ENCODE measurements around the gene CCDC27. TPM values are rescaled to one million over a fixed set of nuclear protein-coding genes. Genes with fewer than 3 reads are reported as not detected.
"Not testable (repeated sequence)": the region's sequence is repeated elsewhere in the genome, so short reads cannot be mapped to it uniquely, and the experiment has no call there.

The CCDC27 gene
- total RNA-seq, 1 experiment from 2014 or later: not detected

DNA sequence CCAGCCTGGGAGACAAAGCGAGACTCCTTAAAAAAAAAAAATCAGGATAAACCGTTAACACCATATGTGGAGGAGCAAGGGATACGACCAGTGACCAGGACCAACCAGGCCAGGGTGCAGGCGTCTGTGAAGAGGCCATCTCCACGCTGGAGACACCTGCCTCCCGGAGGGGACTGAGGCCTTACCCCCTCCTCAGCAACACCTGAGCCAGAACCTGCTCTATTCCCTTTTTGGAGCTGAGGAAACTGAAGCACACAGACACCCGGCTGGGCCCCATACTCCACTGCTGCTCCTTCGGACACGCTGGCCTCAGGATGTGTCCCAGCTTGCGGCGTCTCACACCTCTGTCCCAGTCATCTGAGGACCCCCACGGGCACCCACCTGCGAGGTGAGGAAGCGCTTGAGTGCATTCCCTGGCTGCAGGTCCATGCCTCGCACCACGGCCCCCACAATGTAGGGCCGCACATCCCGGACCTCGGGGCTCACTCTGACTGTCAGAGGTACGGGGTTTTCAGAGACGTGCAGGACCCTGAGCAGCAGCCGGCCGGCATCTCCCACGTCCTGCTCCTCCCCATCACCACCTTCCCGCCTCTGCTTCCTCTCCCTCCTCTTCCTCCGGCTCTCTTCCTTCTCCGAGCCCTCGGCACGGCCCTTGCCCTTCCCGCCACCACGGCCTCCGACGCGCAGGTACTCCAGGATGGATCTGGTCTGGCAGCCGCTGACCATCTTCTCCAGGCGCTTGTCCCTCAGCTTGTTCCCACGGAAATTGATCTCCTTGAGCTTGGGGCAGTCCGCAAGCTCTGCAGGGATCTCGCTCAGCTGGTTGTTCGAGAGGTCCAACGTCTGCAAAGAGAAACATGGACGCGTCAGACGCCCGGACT is 34.5 kb downstream of the CCDC27 start:
- no peaks in the 10 kb centered on the region for H3K4me1 ChIP-seq (replicated peaks)
- H3K27me3 ChIP-seq (replicated peaks): no peaks in the 10 kb centered on the region
- no peak overlapping the region for H3K27ac ChIP-seq
- H3K36me3 ChIP-seq: peaks cover 69% of the 10 kb centered on the region
- H3K9me3 ChIP-seq (replicated peaks): no peaks in the 10 kb centered on the region
- DNase-seq (ENCODE audit: low read depth in 1 of 2, low spot score in 2 of 2): no peak
- no peak overlapping the region for H3K4me3 ChIP-seq

DNA sequence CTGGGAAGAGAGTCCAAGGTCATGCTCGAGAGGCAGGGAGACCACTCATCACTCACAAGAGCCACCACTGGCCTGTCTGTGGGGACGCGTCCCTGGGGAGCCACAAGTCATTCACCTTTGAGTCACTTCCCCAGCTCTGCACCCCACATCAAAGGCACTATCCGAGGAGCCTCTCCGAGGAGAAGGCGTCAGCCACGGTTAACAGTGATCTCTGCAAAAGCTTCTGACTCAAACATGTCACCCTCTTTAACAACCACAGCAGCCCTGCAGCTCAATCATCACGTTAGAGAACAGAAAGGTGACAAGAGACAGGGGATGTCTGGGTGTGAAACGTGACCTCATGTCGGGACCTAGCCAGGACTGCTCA is 35.1 kb downstream of the CCDC27 start:
- Histone ChIP-seq H3K9me3 (replicated peaks) (no peaks in the 10 kb centered on the region), H3K27ac (no peak overlapping the region), H3K27me3 (replicated peaks) (no peaks in the 10 kb centered on the region), H3K4me3 (no peak overlapping the region), H3K36me3 (peaks cover 67% of the 10 kb centered on the region), H3K4me1 (replicated peaks) (no peaks in the 10 kb centered on the region)
- no peak for DNase-seq (ENCODE audit: low read depth in 1 of 2, low spot score in 2 of 2)

DNA sequence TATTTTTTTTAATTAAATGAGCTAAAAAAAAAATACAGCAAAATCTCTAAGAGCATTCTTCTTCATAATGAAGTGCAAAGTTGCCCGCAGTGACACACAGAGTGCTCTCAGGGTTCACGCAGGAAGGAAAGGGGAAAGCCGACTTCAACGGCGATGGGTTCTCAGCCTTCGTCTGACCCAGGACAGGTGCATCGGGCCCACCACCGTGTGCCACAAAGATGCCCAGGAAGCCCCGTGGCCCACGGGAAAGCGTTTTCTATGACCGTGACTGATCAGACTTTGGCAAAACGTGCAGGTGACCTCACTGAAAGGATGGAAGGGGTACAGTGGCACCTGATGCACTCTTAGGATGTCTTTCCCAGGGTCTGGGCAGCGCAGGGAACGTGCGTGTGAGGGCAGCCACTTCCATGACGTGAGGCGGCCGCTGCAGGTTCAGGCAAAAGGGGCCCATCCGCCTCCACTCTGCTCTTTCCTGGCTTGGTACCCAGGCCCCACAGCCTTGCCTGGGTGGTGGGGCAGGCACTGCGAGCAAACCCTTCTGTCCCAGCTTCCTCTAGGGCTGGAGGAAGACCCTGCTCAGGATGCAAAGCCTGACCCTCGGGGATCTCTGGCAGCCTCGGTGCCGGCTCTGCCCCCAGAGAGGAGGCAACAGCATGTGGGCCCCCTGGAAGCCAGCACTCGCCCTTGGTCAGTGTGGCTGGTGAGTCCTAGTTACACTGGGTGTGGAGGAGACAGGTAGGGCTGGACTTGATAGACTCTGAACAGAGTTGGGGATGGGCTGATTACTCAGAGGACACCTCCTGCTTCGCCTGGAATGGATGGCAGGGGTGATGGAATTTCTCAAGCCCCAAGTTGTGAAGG is 35.7 kb downstream of the CCDC27 start:
- Histone ChIP-seq H3K9me3 (replicated peaks) (no peaks in the 10 kb centered on the region), H3K27me3 (replicated peaks) (no peaks in the 10 kb centered on the region), H3K36me3 (peaks cover 66% of the 10 kb centered on the region), H3K4me1 (replicated peaks) (no peaks in the 10 kb centered on the region), H3K4me3 (no peak overlapping the region), H3K27ac (no peak overlapping the region)
- DNase-seq (ENCODE audit: low read depth in 1 of 2, low spot score in 2 of 2): no peak

DNA sequence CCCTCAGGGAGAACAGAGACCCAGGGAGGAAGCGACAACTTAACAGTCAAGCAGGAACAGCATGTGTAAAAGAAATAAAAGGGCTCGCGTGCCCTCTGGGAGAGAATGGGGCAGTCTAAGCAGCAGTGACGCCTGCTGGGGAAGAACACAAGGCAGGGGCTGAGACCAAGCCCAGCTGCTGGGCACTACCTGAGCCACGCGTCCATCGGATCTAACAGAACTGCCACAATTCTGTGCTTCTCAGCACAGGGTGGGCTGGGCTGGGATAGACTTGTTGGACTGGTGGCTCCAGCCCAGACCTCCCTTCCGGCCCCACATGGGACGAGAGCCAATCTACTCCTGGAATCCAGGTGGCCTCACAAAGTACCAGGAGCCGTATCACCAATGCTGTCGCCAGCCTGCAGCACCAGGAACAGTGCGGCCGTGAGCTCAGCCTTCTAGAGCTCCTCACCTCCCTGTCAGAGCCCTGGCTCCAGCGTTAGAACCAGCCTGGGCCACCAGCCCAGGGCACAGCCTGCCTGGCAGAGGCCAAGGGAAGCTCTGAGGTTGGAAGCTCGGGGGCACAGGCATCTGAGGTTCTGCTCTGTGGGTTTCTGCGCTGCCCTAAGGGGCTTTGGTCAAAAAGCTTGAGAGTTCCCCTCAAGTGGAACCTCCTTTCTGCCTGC is 36.6 kb downstream of the CCDC27 start:
- no peaks in the 10 kb centered on the region for H3K9me3 ChIP-seq (replicated peaks)
- no peak overlapping the region for H3K27ac ChIP-seq
- H3K4me3 ChIP-seq: no peak overlapping the region
- no peak for DNase-seq (ENCODE audit: low read depth in 1 of 2, low spot score in 2 of 2)
- H3K4me1 ChIP-seq (replicated peaks): peaks cover under 1% of the 10 kb centered on the region
- peaks cover 69% of the 10 kb centered on the region for H3K36me3 ChIP-seq
- H3K27me3 ChIP-seq (replicated peaks): no peaks in the 10 kb centered on the region

DNA sequence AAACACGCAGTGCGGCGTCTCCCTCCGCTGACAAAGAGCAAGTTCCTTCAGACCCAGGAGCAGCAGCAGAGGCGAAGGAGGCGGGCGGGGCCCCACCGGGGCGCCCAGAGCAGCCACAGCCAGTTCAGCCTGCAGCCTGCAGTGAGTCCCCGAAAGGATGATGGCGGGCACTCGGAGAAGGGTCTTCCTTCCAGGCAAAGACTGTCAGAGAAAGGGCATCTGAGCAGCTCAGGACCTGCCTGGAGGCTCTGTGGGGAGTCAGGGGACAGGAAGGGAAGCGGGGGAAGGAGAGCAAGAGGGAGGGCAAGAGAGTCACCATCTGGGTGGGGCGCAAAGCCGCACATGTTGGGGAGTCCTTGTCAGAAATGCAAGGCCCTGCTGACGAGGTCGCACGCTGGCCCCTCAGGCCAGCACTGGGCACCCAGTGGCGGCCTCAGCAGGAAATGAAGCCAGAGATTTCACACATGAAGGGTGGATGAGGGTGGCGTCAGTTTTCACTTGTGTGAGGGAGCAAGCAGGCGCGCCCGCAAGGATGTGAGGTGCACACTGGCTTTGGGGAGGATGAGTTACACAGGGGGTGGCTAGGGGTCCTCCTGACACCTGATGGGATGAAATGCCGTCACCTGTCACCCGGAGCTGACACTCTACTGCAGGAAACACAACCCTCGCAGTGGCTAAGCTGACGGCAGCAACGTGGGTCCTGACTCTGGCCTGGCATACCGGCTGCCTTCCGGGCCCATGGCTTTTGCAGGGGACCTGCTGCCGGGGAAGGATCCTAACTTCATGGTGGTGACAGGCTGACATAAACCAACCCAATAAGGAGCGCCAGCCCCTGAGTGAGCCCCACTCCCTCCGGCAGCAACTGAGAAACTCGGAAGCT is 37.4 kb downstream of the CCDC27 start:
- DNase-seq (ENCODE audit: low read depth in 1 of 2, low spot score in 2 of 2): no peak
- Histone ChIP-seq H3K36me3 (peaks cover 66% of the 10 kb centered on the region), H3K4me3 (no peak overlapping the region), H3K9me3 (replicated peaks) (no peaks in the 10 kb centered on the region), H3K27me3 (replicated peaks) (no peaks in the 10 kb centered on the region), H3K27ac (no peak overlapping the region), H3K4me1 (replicated peaks) (peaks cover 3% of the 10 kb centered on the region)

DNA sequence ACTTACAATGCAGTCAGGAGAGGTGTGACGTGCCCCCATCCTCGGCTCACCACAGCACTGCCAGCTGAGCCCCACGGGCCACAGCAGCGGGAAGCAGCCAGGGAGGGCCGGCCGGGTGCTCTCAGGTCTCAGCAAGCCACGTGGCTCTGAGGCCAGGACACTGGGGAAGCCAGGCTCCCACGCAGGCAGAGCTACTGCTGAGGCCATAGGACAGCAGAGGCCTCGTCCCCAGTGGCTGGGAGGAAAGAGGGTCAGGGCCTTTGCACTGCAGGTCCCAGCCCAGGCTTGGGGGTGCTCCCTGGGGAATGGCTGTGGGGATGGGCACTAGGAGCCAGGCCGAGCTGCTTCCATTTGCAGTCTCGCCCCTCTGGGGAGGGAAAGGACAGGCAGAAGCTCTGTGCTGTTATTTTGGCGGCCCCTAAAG is 38.3 kb downstream of the CCDC27 start:
- no peaks in the 10 kb centered on the region for H3K27me3 ChIP-seq (replicated peaks)
- H3K4me1 ChIP-seq (replicated peaks): peaks cover 11% of the 10 kb centered on the region
- no peak overlapping the region for H3K27ac ChIP-seq
- peaks cover 62% of the 10 kb centered on the region for H3K36me3 ChIP-seq
- DNase-seq (ENCODE audit: low read depth in 1 of 2, low spot score in 2 of 2): no peak
- H3K9me3 ChIP-seq (replicated peaks): no peaks in the 10 kb centered on the region
- no peak overlapping the region for H3K4me3 ChIP-seq

DNA sequence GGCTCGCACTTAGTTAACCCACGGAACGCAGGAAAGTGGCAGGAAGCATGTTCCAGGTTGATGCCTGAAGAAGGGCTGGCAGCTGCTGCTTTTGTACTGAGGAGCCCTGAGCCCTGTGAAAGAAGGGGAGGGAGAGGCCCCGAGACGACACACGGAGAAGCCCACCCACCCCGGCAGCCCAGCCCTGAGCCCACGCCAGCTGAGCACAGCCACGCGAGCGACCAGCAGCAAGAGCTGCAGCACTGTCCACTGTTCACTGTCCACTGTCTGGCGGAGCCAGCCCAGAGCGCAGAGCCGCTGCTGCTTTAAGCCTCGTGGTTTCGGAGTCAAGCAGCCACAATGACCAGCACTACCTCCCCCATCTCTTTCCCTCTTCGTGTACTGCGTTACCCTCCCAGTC is 38.7 kb downstream of the CCDC27 start:
- no peak overlapping the region for H3K4me3 ChIP-seq
- DNase-seq (ENCODE audit: low read depth in 1 of 2, low spot score in 2 of 2): no peak
- H3K27ac ChIP-seq: no peak overlapping the region
- peaks cover 11% of the 10 kb centered on the region for H3K4me1 ChIP-seq (replicated peaks)
- H3K9me3 ChIP-seq (replicated peaks): 0 out of 2 replicates have a peak, but pooled peaks cover 2% of the 10 kb centered on the region
- H3K27me3 ChIP-seq (replicated peaks): no peaks in the 10 kb centered on the region
- H3K36me3 ChIP-seq: peaks cover 60% of the 10 kb centered on the region

DNA sequence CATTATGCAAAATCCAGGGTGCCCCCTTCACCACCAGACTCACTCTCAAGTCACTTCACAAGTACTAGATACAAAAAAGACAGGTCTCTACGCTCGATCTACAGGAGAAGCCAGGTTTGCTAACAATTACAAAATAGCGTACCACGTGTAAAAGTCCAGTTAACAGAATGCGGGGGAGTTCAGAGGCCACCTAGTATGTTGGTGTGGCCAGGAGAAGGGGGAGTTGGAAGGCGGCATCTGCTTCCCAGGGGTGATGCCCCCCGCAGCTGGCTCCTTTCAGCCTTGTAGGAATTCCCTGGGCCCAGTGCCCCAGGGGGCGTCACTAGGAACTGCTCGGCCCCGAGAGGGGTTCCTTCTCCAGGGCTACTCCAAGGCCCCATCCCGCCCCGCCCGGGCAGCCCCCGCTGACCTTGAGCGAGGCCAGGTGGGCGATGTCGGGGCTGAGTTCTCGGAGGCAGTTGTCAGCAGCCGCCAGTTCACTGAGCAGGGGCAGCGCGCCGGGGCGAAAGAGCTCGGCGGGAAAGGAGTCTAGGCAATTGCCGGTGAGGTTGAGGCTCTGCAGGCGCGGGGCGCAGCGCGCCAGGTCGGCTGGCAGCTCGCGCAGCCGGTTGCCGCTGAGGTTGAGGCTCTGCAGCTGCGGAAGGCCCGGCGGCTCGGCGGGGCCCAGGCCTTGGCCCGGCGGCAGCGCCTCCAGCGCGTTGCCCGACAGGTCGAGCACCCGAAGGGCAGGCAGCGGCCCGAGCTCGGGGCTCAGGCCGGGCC is 43.4 kb downstream of the CCDC27 start:
- Histone ChIP-seq H3K9me3 (replicated peaks) (0 out of 2 replicates have a peak, but pooled peaks cover 3% of the 10 kb centered on the region), H3K36me3 (peaks cover 35% of the 10 kb centered on the region), H3K27me3 (replicated peaks) (no peaks in the 10 kb centered on the region), H3K4me1 (replicated peaks) (peaks cover 16% of the 10 kb centered on the region), H3K4me3 (peak overlapping the region; percentile 97), H3K27ac (peak overlapping the region; percentile 49)
- DNase-seq (ENCODE audit: low read depth in 1 of 2, low spot score in 2 of 2): no peak

DNA sequence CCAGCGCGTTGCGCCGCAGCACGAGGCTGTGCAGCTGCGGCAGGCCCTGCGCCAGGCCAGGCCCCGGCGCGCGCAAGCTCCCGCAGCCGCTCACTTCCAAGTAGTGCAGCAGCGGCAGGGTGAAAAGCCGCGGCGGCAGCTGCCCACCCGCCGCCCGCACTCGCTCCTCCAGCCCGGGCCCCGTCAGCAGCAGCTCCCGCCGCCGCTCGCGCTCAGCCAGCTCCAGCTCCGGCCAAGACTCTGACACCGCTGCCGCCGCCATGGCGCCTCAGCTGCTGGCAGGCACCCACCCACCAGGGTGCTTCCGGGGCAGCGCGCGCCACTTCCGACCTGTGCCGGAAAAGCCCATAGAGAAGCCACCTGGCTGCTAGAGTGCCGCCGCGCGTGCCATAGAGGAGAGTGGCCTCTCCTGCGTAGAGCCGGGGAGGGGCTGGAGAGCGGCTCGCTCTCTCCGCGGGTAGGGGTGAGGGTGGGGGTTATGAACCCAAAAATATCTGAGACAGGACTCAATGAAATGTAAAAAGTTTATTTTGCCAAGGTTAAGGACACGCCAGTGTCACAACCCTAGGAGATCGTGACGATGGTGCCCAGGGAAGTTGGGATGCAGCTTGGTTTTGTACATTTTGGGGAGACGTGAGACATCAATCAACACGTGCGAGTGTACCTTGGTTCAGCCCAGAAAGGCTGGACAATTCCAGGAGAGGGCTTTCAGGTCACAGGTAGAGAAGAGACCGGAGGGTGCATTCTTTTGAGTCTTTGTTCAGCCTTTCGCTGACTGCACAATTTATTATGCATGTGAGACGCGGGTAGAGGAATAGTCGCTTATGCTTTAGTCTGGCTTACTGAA is 44.2 kb downstream of the CCDC27 start, which contains the start of gene LRRC47:
Gene LRRC47 (minus strand): TSS at position 284 of the 847 bp plus-strand sequence. CDS start 22 bp downstream, at position 262.
- peaks cover 34% of the 10 kb centered on the region for H3K36me3 ChIP-seq
- peak; percentile 88 to 94 for DNase-seq (ENCODE audit: low read depth in 1 of 2, low spot score in 2 of 2)
- peak within 1 kb of the TSS; percentile 49 for H3K27ac ChIP-seq
- H3K9me3 ChIP-seq (replicated peaks): 0 out of 2 replicates have a peak, but pooled peaks cover 3% of the 10 kb centered on the region
- peaks cover 16% of the 10 kb centered on the region for H3K4me1 ChIP-seq (replicated peaks)
- H3K4me3 ChIP-seq: peak within 1 kb of the TSS; percentile 97
- H3K27me3 ChIP-seq (replicated peaks): no peaks in the 10 kb centered on the region

DNA sequence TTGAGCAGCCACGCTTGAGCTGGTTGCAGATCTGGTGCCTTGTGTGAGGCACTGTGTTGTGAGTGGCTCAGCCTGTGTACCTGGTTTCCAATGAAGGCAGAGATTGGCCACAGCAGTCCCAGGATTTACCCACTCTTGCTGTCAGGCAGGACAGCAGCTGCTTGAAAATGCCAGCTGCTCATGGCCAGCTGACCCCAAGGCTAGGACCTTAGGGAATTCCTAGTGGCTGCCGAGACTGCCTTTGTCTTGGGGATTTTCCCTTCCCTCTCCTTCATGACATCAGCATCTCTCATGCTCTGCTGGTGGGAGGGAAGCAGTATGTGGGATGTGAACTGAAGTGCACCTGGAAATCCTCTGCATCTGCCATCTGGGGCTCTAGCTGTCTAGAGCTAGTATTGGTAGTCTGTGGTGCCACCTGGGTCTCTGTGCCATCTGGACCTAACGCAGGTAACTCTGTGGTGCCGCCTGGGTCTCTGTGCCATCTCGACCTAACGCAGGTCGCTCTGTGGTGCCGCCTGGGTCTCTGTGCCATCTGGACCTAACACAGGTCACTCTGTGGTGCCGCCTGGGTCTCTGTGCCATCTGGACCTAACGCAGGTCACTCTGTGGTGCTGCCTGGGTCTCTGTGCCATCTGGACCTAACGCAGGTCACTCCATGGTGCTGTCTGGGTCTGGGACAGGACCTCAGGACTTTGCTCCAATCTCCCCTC is 47.9 kb downstream of the CCDC27 start:
- 0 out of 2 replicates have a peak, but pooled peaks cover 3% of the 10 kb centered on the region for H3K9me3 ChIP-seq (replicated peaks)
- H3K27ac ChIP-seq: no peak overlapping the region
- no peak for DNase-seq (ENCODE audit: low read depth in 1 of 2, low spot score in 2 of 2)
- H3K27me3 ChIP-seq (replicated peaks): 0 out of 2 replicates have a peak, but pooled peaks cover 4% of the 10 kb centered on the region
- H3K36me3 ChIP-seq: peaks cover 9% of the 10 kb centered on the region
- H3K4me1 ChIP-seq (replicated peaks): peaks cover 8% of the 10 kb centered on the region
- H3K4me3 ChIP-seq: no peak overlapping the region

DNA sequence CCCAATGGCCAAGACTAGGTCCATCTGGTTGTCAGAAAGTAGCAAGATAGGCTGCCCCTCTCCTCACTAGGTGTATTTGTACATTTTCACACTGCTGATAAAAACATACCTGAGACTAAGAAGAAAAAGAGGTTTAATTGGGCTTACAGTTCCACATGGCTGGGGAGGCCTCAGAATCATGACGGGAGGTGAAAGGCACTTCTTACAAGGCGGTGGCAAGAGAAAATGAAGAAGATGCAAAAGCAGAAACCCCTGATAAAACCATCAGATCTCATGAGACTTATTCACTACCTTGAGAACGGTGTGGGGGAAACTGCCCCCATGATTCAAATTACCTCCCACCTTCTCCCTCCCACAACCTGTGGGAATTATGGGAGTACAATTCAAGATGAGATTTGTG is 48.5 kb downstream of the CCDC27 start:
- not testable (repeated sequence) for H3K36me3 ChIP-seq; H3K4me1 ChIP-seq (replicated peaks); H3K9me3 ChIP-seq (replicated peaks); H3K27me3 ChIP-seq (replicated peaks); H3K4me3 ChIP-seq; H3K27ac ChIP-seq; DNase-seq (ENCODE audit: low read depth in 1 of 2, low spot score in 2 of 2)

Measured in SJSA1 (cell line).